Tibial nerve (tissue), 4 donors: Measurements from ENCODE around the gene PNMA1.

Experiments used
- EP300 ChIP-seq, 2 donors: sonication (generic); formaldehyde crosslinking; IDR thresholded peaks; one replicate each; pipeline ENCODE4 v1.6.1; 2017; ENCODE audit warnings: antibody characterized with exemption in 2 of 2, mild to moderate bottlenecking in 1 of 2
- POLR2A ChIP-seq, 2 donors: fragments of 450-650 bp; IDR thresholded peaks; one replicate each; pipeline ENCODE4 v1.6.1; 2017; ENCODE audit warnings: antibody characterized with exemption in 2 of 2, mild to moderate bottlenecking in 2 of 2, moderate library complexity in 2 of 2
- TF ChIP-seq, protein P1 (sequence below), 5 experiments: fragments of 200-600 bp in 3 of 5; fragments of 450-650 bp in 2 of 5; sonication (generic) in 3 of 5; IDR thresholded peaks; one replicate each; pipeline ENCODE4 v1.5.1; 2016 to 2019; ENCODE audit warnings: antibody characterized with exemption in 5 of 5, mild to moderate bottlenecking in 3 of 5, moderate library complexity in 2 of 5

DNA sequence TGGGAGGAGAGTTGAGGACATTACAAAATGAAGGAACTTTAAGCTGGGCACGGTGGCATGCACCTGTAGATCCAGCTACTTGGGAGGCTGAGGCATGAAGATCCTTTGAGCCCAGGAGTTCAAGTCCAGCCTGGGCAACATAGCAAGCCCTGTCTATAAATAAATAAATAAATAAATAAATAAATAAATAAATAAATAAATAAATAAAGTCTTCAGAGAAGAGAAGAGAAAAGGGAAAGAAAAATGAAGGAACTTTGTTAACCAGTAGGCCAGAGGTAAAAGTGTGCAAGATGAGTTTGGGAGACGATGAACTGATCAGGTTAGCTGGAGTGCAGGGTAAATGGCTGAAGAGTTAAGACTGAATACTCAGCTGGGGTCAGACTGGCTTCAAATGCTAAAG is 20.1 kb downstream of the PNMA1 start:
- TF ChIP-seq, protein P1, sequence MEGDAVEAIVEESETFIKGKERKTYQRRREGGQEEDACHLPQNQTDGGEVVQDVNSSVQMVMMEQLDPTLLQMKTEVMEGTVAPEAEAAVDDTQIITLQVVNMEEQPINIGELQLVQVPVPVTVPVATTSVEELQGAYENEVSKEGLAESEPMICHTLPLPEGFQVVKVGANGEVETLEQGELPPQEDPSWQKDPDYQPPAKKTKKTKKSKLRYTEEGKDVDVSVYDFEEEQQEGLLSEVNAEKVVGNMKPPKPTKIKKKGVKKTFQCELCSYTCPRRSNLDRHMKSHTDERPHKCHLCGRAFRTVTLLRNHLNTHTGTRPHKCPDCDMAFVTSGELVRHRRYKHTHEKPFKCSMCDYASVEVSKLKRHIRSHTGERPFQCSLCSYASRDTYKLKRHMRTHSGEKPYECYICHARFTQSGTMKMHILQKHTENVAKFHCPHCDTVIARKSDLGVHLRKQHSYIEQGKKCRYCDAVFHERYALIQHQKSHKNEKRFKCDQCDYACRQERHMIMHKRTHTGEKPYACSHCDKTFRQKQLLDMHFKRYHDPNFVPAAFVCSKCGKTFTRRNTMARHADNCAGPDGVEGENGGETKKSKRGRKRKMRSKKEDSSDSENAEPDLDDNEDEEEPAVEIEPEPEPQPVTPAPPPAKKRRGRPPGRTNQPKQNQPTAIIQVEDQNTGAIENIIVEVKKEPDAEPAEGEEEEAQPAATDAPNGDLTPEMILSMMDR (IDR thresholded peaks at IDR 0.05), result no peak
- TF ChIP-seq POLR2A (IDR thresholded peaks at IDR 0.05), result no peak
- no peak for TF ChIP-seq EP300 (IDR thresholded peaks at IDR 0.05)
